ENCODE data around the gene TMEM203.

Gene TMEM203

DNA sequence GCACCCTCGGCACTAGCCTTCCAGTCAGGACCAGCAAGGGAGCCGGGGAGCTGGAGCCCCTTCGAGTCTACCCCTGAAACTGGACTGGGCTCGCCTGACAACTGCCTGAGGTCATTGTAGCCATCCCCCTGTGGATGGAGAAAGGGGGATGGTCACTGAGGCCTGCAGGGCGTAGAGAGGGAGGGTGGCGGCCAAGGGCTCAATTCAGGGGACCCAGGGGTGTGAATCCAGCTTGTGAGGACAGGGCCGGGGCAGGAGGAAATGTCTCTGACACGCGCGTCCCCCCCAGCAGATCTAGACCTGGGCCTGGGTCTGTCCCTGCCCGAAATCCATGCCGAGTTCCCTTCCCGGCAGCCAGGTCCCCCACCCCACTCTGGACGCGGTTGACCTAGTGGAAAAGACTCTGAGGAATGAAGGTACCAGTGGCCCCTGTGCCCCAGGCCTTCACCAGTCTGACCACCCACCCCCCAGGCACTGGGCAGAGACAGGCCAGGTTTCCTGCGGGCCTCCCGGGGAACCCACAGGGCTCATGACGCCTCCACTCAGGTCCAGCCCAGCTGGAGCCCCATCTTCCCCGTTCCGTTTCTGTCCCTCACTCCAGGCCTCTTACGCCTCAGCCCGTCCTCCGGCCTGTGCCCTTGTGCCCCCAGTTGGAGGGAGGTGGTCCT lies 26.1 kb upstream of the TMEM203 start:
- FAIRE-seq (no peak), DNase-seq (ENCODE audit: extremely low spot score, insufficient read length, low read depth) (no peak)

DNA sequence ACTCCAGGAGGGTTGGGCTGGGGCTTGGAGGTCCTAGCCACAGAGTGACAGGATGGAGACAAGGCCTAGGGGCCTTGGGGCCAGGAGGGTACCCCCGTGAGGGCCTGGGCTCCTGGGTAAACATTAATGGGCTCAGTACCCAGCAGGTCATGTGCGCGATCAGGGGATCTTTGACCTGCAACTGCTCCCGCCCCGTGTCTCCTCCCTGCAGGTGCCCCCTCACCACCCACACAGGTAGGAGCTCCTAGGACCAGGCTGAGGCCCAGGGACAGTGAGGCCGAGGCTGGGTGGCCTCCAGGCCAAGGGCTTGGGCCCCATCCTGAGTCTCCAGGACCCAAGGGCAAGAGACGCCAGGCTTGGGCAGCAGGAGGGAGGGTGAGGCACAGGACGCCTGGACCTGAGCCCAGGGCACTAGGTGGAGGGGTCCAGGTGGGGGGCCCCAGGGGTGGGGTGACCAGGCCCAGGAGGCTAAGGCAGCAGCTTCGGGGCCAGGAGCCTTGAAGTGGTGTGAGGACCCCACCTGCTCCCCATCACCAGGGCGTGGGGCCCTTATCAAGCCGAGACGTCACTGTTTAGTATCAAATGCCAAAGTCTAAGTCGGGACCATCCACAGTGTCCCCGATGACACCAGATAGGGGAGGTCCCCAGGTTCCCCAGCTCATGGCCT lies 25.4 kb upstream of the TMEM203 start, which contains the start of gene SLC34A3:
Gene SLC34A3 (plus strand): TSS at position 197 of the 667 bp plus-strand sequence. CDS start 802 bp downstream, outside the sequence.
- DNase-seq (ENCODE audit: extremely low spot score, insufficient read length, low read depth) (no peak), FAIRE-seq (no peak)

DNA sequence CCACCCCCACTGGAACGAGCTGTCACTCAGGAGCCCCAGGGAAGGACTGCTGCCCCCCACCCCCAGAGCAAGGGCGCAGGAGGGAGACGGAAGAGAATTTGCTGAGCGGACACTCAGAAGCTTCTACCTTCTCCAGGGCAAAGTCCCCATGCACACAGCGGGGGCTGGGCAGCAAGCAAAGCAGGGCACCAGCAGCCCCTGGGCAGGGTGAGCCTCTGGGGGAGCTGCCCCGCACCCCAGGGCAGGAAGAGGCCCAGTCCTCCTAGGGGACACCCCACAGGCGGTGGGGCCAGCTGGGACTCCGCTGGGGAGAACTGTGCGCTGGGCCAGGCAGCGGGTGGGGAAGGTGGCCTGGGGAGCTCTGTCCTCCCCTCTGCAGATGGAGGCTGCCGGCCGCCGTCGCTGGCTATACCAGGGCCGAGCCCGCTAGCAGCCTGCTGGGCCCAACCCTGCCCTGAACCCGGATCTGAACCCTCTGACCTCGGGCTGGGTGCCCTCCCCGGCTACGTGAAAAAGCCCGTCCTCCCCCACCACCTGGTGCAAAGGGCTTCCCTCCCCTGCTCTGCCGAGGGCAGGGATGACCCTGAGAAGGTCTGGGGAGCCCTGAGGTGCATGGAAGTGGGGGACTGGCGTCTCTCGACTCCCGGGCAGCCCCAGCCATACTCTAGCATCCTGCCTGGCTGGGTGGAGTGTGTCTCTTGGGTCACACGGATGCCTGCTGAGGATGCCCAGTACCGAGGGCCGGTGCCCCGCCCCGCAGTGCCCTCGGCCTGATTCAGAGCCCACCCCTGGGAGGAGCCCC lies 24.7 kb upstream of the TMEM203 start:
- DNase-seq (ENCODE audit: extremely low spot score, insufficient read length, low read depth) (no peak), FAIRE-seq (no peak)

DNA sequence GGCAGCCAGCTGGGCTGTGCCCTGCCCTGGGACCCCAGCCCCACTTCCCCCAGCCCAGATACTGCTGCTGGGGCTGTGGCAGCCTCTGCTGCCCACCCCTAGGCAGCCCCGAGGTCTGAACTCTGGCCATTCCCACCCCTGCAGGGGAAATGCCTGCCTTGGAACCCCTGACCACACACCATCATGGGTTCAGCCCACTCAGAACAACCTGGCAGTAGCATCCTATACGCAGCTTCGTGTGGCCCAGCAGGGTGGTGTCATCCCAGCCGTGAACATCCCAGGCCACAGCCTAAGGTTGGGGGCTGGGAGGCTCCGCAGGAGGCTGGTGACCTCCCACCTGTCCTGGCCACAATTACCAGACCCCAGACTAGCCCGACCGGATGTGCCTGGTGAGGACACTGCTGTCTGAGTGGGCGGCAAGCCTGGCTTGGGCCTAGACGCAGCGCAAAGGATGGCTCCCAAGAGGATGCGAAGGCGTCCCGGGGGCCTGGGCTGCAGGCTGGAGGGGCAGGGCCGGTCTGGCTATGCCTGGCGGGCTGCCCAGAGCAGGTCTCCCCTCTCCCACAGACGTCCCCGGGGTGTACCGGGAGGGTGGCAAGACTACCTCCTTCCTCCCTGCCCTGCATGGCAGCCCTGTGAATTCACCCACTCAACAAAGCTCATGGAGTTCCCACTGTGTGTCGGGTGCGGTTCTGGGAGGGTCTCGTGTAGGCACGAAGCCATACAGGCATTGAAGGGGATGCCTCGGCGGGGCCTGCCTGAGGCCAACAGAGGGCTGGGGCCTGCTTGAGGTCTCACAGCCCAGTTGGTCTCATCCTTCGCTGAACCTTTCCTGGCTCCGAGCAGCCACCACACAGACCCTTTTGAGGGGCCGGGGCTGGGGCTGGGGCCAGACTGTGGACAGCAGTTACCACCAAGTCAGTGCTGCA lies 23.8 kb upstream of the TMEM203 start:
- no peak for DNase-seq (ENCODE audit: extremely low spot score, insufficient read length, low read depth)
- FAIRE-seq: no peak

DNA sequence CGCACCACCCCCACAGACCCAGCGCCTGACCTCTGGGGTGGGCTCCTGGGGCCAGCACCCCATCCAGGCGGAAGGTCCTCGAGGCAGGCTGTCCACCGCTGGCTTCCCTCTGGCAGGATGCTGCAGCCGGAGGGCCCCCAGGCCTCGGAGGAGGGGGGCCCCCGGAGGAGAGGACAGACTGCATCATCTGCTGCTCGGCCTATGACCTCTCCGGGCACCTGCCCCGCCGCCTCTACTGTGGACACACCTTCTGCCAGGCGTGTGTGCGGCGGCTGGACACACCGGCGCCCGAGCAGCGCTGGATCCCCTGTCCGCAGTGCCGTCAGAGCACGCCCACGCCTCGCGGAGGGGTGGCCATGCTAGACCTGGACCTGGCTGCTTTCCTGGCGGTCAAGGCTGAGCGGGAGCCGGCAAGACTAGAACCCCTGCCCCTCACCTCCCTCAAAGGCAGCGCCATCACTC lies 23.1 kb upstream of the TMEM203 start:
- no peak for FAIRE-seq
- DNase-seq (ENCODE audit: extremely low spot score, insufficient read length, low read depth): no peak

DNA sequence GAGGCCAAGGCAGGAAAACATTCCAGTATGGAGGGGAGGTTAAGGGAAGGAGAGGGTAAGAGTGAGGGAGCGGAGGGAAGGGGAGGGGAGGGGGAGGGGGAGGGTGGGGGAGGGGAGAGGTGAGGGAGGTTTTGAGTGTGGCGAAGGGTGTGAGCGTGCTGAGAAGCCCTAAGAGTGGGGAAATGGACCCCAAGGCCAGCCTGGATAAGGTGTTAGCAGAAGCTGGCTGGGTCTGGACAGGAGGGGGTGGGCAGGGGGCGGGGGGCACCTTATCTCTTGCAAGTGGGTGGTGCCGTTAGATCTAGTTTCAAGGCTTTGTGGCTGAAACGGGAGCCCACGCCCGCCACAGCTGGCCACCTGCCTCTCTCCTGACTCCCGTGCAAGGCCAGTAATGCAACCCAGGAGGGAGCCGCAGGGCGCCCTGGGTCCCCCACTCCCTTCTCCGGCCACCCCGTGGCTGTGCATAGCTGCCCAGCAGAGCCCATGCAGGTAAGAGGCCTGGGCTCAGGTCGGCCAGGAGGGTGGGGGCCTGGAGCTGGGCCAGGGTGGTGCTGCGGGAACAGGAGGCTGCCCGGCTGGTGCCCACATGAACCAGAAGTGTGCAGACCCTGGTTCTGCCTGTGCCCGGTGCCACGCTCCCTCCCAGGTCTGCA lies 22.5 kb upstream of the TMEM203 start:
- no peak for DNase-seq (ENCODE audit: extremely low spot score, insufficient read length, low read depth)
- no peak for FAIRE-seq

DNA sequence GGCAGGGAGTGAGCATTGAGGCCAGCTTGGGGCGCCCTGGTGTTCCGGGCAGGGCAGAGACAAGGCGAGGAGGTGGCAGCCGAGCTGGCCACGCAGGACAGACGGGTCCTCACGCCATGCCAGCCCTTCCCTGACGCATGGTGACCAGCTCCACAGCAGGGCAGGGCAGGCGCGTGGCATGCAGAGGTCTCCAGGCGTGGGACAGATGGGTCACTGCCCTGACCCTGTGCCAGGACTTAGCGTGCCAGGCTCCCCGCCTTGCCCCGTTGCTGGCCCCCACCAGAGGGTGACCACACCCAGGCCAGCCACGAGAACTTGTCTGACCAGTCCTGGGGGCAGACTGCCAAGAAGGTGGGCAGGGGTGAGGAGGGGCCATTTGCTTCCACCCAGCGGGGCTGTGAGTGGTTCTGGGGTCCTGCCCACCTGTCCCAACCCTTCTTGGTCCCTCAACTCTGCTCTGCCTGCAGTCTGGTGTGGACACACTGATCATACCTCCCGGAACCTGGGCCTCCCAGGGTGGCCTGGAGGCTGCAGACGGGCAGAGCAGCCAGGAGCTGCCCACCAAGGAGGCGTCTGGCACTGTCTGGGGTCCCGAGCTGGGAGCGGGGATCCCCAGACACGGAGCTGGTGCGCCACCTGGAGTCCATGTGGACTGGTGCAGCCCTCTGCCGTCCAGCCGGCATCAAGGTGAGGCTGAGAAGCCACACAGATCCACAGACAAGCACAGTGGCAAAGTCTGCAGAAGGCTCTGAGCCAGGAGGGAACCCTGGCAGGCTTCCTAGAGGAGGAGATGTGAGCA lies 21.8 kb upstream of the TMEM203 start, which contains the start of gene RNF224:
Gene RNF224 (plus strand): TSS at position 449 of the 799 bp plus-strand sequence. CDS start 834 bp downstream, outside the sequence.
- DNase-seq (ENCODE audit: extremely low spot score, insufficient read length, low read depth) (peak; percentile 59), FAIRE-seq (peak; percentile 84)

DNA sequence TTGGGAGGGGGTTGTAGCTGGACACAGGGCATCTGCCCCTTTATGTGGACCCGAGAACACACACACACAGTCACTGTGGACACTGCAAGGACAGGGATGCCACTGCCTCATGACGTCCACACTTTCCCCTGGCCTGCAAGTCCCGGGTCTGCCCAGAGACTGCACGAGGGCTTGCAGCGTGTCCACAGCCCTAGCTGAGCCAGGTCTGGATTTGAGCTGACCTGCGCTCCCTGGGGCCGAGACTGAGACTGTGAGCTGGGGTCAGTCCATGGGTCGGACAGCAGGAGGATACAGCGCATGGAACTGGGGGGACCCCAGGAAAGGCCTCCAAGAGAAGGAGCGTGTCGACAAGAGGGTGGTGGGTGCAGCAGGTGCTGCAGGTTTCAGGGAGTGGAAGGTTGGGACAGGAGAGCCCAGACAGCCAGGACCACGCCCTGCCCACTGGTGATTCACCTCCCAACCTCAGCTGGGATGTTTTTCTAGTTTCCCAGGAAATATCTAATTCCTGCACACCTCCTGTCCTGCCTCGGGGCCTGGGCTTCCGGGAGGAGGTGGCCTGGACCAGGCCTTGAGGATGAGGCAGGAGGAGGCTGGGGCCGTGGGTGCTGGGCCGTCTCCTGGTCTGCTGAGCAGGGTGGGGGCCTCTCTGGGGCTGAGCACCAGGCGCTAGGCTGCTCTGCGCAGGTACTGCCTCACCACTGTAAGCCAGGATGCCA lies 21.0 kb upstream of the TMEM203 start:
- FAIRE-seq (no peak), DNase-seq (ENCODE audit: extremely low spot score, insufficient read length, low read depth) (no peak)

DNA sequence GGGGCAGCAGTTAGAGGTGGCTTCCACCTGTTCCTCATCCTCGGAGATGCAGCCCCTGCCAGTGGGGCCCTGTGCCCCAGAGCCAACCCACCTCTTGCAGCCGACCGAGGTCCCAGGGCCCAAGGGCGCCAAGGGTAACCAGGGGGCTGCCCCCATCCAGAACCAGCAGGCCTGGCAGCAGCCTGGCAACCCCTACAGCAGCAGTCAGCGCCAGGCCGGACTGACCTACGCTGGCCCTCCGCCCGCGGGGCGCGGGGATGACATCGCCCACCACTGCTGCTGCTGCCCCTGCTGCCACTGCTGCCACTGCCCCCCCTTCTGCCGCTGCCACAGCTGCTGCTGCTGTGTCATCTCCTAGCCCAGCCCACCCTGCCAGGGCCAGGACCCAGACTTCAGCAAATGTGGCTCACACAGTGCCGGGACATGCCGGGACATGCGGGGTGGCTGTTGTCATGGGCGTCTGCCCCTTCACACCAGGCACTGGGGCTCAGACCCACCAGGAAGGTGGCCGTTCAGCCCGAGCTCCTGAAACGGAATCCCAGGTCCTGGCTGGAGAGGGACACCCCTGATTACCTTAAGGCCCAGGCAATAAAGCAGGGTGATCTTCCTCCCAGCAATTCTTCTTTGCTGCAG lies 20.4 kb upstream of the TMEM203 start:
- FAIRE-seq (no peak), DNase-seq (ENCODE audit: extremely low spot score, insufficient read length, low read depth) (no peak)

DNA sequence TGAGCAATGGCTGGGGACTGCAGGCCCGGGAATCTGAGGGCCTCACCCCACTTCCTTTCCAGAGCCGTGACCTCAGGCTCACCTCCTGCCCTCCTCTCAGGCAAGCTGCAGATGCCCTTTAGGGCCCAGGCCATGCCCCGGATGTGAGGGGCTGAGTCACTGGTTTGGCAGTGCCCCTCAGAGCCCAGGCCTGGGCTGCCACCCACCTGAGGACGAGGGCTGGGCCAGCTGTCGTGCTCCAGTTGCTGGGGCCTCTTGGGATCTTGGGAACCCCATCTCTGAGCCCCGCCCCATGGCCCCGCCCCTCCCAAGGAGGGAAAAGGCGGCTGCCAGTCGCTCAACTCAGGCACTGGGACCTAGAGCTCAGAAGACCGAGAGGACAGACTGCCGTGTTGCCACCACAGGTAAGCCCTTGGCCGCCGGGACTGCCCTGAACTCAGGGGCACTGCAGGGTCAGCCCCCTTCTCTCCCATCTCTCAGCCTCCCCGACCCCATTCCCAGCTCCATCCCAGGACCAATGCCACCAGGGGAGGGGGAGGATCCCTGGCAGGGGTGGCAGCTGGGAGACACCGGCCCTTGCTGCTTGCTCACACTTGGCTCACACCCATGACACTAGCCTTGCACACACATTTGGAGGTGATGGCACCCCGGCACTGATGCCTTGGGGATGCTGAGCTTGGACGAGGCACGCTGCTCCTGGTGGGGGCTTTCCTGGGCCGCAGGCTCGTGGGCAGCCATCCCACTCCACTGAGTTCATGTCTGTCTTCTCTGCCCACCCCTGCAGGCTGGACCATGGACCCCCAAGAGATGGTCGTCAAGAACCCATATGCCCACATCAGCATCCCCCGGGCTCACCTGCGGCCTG lies 19.6 kb upstream of the TMEM203 start, which contains the start of gene CYSRT1:
Gene CYSRT1 (plus strand): TSS at position 345 of the 865 bp plus-strand sequence. CDS start 448 bp downstream, at position 793.
- FAIRE-seq (no peak), DNase-seq (ENCODE audit: extremely low spot score, insufficient read length, low read depth) (no peak)

DNA sequence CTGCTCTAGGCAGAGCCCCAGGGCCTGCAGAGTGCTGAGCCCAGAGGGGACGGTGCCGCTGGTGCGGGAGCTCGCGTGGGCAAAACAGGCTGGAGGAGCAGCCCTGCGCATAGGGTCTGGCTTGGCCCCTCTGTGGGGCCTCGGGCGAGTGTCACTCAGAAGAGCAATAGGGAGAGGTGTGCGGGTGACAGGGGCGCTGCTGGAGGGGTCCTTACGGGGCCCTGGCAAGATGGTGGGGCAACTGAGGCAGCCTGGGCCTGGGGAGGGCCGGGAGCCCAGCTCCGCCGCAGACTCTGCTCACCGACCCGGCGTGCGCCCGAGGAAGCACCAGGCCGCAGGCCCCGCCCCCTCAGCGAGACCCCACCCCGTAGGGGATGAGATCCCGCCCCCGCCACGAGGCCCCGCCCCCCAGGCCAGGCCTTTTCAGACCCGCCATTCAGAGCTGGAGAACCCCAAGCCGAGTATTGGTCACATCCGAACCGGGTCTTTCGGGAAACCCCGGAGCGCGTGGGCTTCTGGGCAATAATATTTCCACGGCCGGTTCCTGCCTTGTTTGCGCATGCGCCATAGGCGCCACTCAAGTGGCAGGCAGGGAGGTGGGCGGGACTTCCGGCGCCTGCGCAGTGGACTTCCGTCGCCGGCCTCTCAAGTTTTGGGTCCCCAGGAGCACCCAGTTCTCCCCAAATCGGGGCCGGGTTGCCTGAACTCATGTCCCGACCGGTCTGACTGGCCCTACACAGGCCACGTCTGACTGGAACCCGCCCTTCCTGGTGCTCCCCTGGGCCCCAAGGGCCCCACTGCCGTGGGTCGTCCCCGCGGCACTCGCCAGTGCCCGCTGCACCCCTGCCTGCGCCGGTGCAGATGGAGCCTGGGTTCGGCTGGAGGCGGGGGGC lies 17.9 kb upstream of the TMEM203 start:
- FAIRE-seq: peak; percentile 99
- DNase-seq (ENCODE audit: extremely low spot score, insufficient read length, low read depth): peak; percentile 94

DNA sequence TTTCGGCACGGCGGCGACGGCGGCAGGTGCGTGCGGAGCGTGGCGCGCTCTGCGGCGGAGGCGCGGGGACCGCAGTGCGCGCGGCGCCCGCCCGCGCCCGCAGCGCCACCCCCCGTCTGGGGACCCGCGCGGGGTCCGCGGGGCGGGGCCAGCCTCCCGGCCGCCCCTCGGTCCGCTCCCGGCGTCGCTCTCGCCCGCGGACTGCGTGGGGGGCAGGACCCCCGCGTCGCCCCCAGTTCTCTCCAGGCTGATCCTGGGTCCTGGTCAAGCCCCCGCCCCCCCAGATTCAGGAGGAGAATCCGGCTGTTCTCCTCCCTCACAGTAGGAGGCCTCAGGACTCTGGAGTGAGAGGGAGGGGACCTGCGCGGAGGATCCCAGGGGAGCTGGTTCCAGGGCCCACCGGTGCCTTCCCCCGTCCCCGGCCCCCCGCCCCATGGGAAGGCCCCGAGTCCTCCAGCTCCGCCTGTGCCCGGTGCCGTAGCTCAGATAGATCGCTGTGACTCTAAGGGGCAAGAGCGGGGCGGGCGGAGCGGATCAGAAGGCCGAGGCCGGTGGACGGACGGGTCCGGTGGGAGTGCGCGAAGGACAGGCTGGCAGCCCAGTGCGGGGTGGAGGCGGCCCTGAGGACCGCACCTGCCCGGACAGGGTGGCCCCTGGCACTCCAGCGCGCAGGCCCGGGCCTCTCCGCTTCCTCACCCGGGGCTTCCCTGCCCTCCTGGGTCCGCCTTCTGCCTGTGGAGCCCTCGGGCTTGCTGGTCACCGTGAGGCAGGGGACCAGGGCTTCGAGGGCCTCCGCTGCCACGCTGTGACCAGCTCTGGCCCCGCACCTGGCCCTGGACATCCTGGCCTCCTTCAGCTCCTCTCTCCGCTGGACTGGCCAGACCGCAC lies 17.0 kb upstream of the TMEM203 start, which contains the start of gene RNF208:
Gene RNF208 (minus strand): TSS at position 51 of the 888 bp plus-strand sequence. CDS start 1,028 bp downstream, outside the sequence.
- FAIRE-seq: no peak
- no peak for DNase-seq (ENCODE audit: extremely low spot score, insufficient read length, low read depth)

DNA sequence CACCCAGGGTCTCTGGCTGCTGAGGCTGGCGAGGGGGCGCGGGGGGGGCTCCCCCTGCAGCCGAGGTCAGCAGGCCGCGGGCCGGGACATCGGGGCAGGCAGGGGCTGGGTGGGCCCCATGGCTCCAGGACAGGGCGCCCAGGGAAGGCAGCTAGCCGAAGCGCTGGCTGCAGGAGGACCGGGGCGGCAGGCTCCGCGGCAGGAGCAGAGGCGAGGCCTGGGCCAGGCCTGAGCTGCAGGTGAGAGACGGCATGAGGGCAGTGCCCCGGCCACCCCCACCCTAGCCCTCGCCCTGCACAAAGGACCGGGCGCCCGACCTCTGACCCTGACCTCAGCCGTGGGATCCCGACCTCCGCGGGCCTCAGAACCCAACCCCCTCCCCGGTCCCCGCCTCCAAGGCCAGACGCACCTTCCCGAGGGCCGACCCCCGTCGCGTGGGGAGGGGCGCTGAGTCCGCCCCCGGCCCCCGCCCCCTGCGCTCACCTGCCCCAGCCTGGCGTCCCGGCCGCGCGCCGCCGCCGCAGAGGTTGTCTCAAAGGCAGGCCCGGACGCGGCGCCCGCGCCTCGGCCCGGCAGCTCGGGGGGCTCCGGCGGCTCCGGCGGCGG lies 16.2 kb upstream of the TMEM203 start:
- no peak for FAIRE-seq
- no peak for DNase-seq (ENCODE audit: extremely low spot score, insufficient read length, low read depth)

DNA sequence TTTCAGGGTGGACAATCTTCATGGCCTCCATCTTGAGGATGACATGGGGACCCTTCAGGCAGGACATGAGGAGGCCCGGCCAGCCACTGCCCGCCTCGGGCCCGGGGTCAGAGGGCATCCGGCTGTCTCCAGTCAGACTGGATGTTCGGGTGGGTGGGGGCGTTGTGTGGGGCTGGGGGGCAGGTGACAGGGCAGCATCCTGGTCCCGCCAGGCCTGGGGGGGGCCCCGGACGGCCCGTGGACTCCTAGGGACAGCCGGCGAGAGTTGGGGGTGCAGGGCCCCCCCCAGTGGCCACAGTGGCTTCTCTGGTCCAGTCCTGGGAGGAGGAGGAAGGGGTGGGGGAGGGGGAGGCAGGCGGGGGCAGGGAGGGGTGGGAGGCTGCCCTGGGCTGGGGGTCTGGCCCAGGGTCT lies 15.7 kb upstream of the TMEM203 start:
- no peak for FAIRE-seq
- DNase-seq (ENCODE audit: extremely low spot score, insufficient read length, low read depth): no peak
